AG04449 (cell line): ENCODE measurements around the gene GABPB2.

Experiments used
- CTCF ChIA-PET: fragments of 350-600 bp; formaldehyde crosslinking; extraction: SDS; loops from one replicate; lab custom pipeline; 2021; ENCODE audit warnings: antibody characterized with exemption; lab: Yijun Ruan, JAX
- POLR2A ChIA-PET: fragments of 400-600, 350-600 bp; formaldehyde crosslinking; extraction: SDS; loops from one replicate; lab custom pipeline; 2020; ENCODE audit warnings: antibody characterized with exemption, inconsistent platforms; lab: Yijun Ruan, JAX
- DNase-seq: peaks from one replicate; pipeline ENCODE4 v3.0.0-alpha.2; 2010; ENCODE audit warnings: low read depth, low spot score
- H3K4me3 ChIP-seq: 2 replicates; pipeline ENCODE4 v1.5.1; 2011; ENCODE audit warnings: low read depth, mild to moderate bottlenecking, control low read depth, low read length
- CTCF ChIP-seq: IDR thresholded peaks from one replicate; pipeline ENCODE4 v1.5.1; 2011; ENCODE audit warnings: mild to moderate bottlenecking, moderate library complexity, low read length, control low read depth, inconsistent platforms; ENCODE audit not compliant: insufficient read depth; ENCODE audit errors: missing control alignments

The GABPB2 gene

GRCh38 chr1:151060657-151061421, 9.7 kb upstream of the GABPB2 start:
- no peak for DNase-seq
- H3K4me3 ChIP-seq, result peak overlapping the region; percentile 94
- ChIA-PET POLR2A (interaction anchor here (0.5 to 6.5 kb wide), 4 partner anchors 12 to 431 kb away, joined by 3 to 56 read pairs (median 4); partner anchors contain the start of genes C1orf56, ENSA and MINDY1), CTCF (interaction anchor here (0.6 to 4.9 kb wide), 10 partner anchors 10 to 312 kb away, joined by 3 to 31 read pairs (median 4); partner anchors contain the start of genes C1orf56 and GABPB2)
- TF ChIP-seq CTCF, result no peak

GRCh38 chr1:151061704-151062103, 8.9 kb upstream of the GABPB2 start:
- DNase-seq, result no peak
- ChIA-PET POLR2A (interaction anchor here (0.9 to 6.5 kb wide), 3 partner anchors 9 to 55 kb away, joined by 3 to 56 read pairs (median 5); partner anchors contain the start of genes C1orf56, GABPB2 and MINDY1), CTCF (interaction anchor here (1.0 to 4.9 kb wide), 10 partner anchors 9 to 82 kb away, joined by 3 to 31 read pairs (median 4); partner anchors contain the start of genes C1orf56, GABPB2 and MINDY1)
- H3K4me3 ChIP-seq, result peak overlapping the region; percentile 94
- TF ChIP-seq CTCF, result no peak

- POLR2A ChIA-PET, result interaction anchor here (1.6 to 6.5 kb wide), 2 partner anchors 8 to 14 kb away, joined by 5 to 56 read pairs; partner anchors contain the start of genes C1orf56 and GABPB2
- peak overlapping the region; percentile 12 for H3K4me3 ChIP-seq
- CTCF ChIA-PET, result interaction anchor here (0.7 to 3.4 kb wide), 11 partner anchors 8 to 83 kb away, joined by 3 to 31 read pairs (median 4); partner anchors contain the start of genes C1orf56 and GABPB2
- no peak for TF ChIP-seq CTCF
- peak; percentile 65 for DNase-seq
These were observed 7.7 kb upstream of the GABPB2 start for GRCh38 chr1:151062741-151063371.

- no peak overlapping the region for H3K4me3 ChIP-seq
- POLR2A ChIA-PET, result interaction anchor here (0.6 kb wide), 1 partner anchor 317 kb away, joined by 3 read pairs; no protein-coding TSS in a partner anchor
- TF ChIP-seq CTCF, result no peak
- CTCF ChIA-PET, result interaction anchor here (1.1 to 2.1 kb wide), 2 partner anchors 16 to 35 kb away, joined by 3 to 7 read pairs; no protein-coding TSS in a partner anchor
- no peak for DNase-seq
These were observed 5.4 kb upstream of the GABPB2 start for GRCh38 chr1:151065089-151065645.

GRCh38 chr1:151067185-151067584, 3.4 kb upstream of the GABPB2 start:
- TF ChIP-seq CTCF, result no peak
- CTCF ChIA-PET, result interaction anchor here (0.8 to 1.6 kb wide), 3 partner anchors 8 to 43 kb away, joined by 3 to 6 read pairs (median 4); partner anchors contain the start of gene CDC42SE1
- H3K4me3 ChIP-seq, result no peak overlapping the region
- POLR2A ChIA-PET, result no interaction called here
- no peak for DNase-seq
